Sigmoid colon (tissue), 4 donors: Measurements from ENCODE around the gene SMYD2.

Experiments used
- CTCF ChIP-seq, 4 experiments: fragments of 450-650 bp in 3 of 4; fragments of 200-600 bp in 1 of 4; IDR thresholded peaks; one replicate each; pipeline ENCODE4 v1.5.1; 2016 to 2019; ENCODE audit warnings: antibody characterized with exemption in 4 of 4, mild to moderate bottlenecking in 3 of 4, moderate library complexity in 2 of 4
- EP300 ChIP-seq, 4 donors: sonication (generic); formaldehyde crosslinking; IDR thresholded peaks; one replicate each; pipeline ENCODE4 v1.6.1; 2017; ENCODE audit warnings: antibody characterized with exemption in 4 of 4
- POLR2AphosphoS5 ChIP-seq, 4 donors: sonication (generic); formaldehyde crosslinking; IDR thresholded peaks; one replicate each; pipeline ENCODE4 v1.6.1; 2017; ENCODE audit warnings: antibody characterized with exemption in 4 of 4

DNA sequence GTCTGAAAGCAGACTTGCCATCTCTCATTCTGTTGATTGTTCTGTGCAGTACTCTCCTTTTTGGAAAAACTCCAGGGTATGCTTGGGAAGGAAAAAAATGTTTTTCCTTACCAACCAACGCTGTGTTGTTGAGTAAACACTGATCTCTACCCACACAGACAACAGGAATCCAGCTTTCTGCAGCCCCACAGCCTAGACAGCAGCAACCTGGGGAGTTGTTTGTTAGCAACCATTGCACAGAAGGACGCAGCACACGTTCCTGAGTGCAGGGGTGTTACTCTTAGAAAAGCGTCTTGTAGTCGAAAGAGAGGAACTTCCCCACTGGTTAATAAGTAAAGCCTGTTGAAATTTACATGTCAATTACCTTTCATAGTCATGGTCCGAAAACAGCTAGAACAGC is 56.6 kb downstream of the SMYD2 start:
- TF ChIP-seq CTCF (IDR thresholded peaks at IDR 0.05) (no peak), POLR2AphosphoS5 (IDR thresholded peaks at IDR 0.05) (no peak), EP300 (IDR thresholded peaks at IDR 0.05) (no peak)
